Measurements from ENCODE around the gene DSCAML1. TPM values are rescaled to one million over a fixed set of nuclear protein-coding genes. Genes with fewer than 3 reads are reported as not detected.

DSCAML1 gene
- total RNA-seq, 1 experiment from 2014 or later = not detected

GRCh38 chr11:117841551-117842031, 44.6 kb upstream of the DSCAML1 start (continued):
- no peak for TF ChIP-seq ZFX (IDR thresholded peaks at IDR 0.05)
- TF ChIP-seq CBX3 (IDR thresholded peaks at IDR 0.05; ENCODE audit: low read depth) = no peak
- TF ChIP-seq MAX (IDR thresholded peaks at IDR 0.05) = no peak
- no peak for TF ChIP-seq POLR2AphosphoS5 (IDR thresholded peaks at IDR 0.05; ENCODE audit: low read depth, low read length)
- no peak for TF ChIP-seq CEBPB (IDR thresholded peaks at IDR 0.05; ENCODE audit: low read depth)

- no peak for ATAC-seq
- H3K9me2 ChIP-seq (ENCODE audit: insufficient read depth) = no peaks in the 10 kb centered on the region
- no peaks in the 10 kb centered on the region; a peak in 1 of 4 replicates for H3K4me1 ChIP-seq (ENCODE audit: control insufficient read depth in 1 of 2, insufficient read depth in 2 of 2, low read length in 2 of 2)
- no peaks in the 10 kb centered on the region for H3K9me3 ChIP-seq (ENCODE audit: control insufficient read depth in 1 of 2, insufficient read depth in 1 of 2, low read depth in 1 of 2, low read length in 2 of 2)
- H3K27ac ChIP-seq (ENCODE audit: low read depth, low read length) = no peak overlapping the region
- ChIA-PET POLR2A (no interaction called here), CTCF (interaction anchor here (7.2 kb wide), 1 partner anchor 106 kb away, joined by 143 read pairs; no protein-coding TSS in a partner anchor), RAD21 (ENCODE audit: low non-redundant PET in 1 of 2, low total read pairs in 2 of 2, uncharacterized antibody in 2 of 2, unreplicated experiment in 2 of 2) (no interaction called here)
- DNase-seq (ENCODE audit: low read depth, low spot score) = no peak
- H3K9ac ChIP-seq (ENCODE audit: low read length) = no peak overlapping the region
- H3K4me3 ChIP-seq (replicated peaks in 1 of 2; ENCODE audit: low read depth in 1 of 2, low read length in 2 of 2) = no peak overlapping the region
- H3K79me2 ChIP-seq (ENCODE audit: insufficient read depth, low read length) = no peaks in the 10 kb centered on the region
- no peak overlapping the region for H3K4me2 ChIP-seq (ENCODE audit: low read length)
- H3K36me3 ChIP-seq (ENCODE audit: control insufficient read depth in 1 of 2, insufficient read depth in 2 of 2, low read length in 2 of 2) = no peaks in the 10 kb centered on the region
- H4K20me1 ChIP-seq (ENCODE audit: insufficient read depth) = no peaks in the 10 kb centered on the region
- BruUV-seq (replicated peaks) = no TSS peak
- H3K27me3 ChIP-seq (ENCODE audit: insufficient read depth, low read length) = peaks cover 7% of the 10 kb centered on the region; the same call in 1 of the 2 replicates
- H2AFZ ChIP-seq (ENCODE audit: low read depth, low read length, poor library complexity, severe bottlenecking) = no peak overlapping the region
- intact Hi-C loops (cut with micrococcal nuclease) = no loop called here
- TF ChIP-seq SIN3A (IDR thresholded peaks at IDR 0.05; ENCODE audit: low read depth) (no peak), TCF7L2 (IDR thresholded peaks at IDR 0.05; ENCODE audit: borderline replicate concordance, extremely low read depth, insufficient read depth, insufficient read length) (no peak), EGR1 (IDR thresholded peaks at IDR 0.05; ENCODE audit: low read depth) (no peak), JUND (IDR thresholded peaks at IDR 0.05) (no peak), EZH2 (IDR thresholded peaks at IDR 0.05) (no peak), RAD21 (IDR thresholded peaks at IDR 0.05; ENCODE audit: low read depth) (no peak), MAX (IDR thresholded peaks at IDR 0.05) (no peak), CBX3 (IDR thresholded peaks at IDR 0.05; ENCODE audit: low read depth) (no peak), ZNF274 (IDR thresholded peaks at IDR 0.05; ENCODE audit: low read depth, low read length) (no peak), SP1 (IDR thresholded peaks at IDR 0.05; ENCODE audit: low read depth) (no peak), YY1 (IDR thresholded peaks at IDR 0.05; ENCODE audit: extremely low read depth, insufficient replicate concordance, low read depth, low read length) (no peak), ELF1 (IDR thresholded peaks at IDR 0.05; ENCODE audit: borderline replicate concordance, low read depth) (no peak)
- TF ChIP-seq, protein P1, sequence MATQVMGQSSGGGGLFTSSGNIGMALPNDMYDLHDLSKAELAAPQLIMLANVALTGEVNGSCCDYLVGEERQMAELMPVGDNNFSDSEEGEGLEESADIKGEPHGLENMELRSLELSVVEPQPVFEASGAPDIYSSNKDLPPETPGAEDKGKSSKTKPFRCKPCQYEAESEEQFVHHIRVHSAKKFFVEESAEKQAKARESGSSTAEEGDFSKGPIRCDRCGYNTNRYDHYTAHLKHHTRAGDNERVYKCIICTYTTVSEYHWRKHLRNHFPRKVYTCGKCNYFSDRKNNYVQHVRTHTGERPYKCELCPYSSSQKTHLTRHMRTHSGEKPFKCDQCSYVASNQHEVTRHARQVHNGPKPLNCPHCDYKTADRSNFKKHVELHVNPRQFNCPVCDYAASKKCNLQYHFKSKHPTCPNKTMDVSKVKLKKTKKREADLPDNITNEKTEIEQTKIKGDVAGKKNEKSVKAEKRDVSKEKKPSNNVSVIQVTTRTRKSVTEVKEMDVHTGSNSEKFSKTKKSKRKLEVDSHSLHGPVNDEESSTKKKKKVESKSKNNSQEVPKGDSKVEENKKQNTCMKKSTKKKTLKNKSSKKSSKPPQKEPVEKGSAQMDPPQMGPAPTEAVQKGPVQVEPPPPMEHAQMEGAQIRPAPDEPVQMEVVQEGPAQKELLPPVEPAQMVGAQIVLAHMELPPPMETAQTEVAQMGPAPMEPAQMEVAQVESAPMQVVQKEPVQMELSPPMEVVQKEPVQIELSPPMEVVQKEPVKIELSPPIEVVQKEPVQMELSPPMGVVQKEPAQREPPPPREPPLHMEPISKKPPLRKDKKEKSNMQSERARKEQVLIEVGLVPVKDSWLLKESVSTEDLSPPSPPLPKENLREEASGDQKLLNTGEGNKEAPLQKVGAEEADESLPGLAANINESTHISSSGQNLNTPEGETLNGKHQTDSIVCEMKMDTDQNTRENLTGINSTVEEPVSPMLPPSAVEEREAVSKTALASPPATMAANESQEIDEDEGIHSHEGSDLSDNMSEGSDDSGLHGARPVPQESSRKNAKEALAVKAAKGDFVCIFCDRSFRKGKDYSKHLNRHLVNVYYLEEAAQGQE (IDR thresholded peaks at IDR 0.05; ENCODE audit: low read depth) = no peak
- TF ChIP-seq, protein P2, sequence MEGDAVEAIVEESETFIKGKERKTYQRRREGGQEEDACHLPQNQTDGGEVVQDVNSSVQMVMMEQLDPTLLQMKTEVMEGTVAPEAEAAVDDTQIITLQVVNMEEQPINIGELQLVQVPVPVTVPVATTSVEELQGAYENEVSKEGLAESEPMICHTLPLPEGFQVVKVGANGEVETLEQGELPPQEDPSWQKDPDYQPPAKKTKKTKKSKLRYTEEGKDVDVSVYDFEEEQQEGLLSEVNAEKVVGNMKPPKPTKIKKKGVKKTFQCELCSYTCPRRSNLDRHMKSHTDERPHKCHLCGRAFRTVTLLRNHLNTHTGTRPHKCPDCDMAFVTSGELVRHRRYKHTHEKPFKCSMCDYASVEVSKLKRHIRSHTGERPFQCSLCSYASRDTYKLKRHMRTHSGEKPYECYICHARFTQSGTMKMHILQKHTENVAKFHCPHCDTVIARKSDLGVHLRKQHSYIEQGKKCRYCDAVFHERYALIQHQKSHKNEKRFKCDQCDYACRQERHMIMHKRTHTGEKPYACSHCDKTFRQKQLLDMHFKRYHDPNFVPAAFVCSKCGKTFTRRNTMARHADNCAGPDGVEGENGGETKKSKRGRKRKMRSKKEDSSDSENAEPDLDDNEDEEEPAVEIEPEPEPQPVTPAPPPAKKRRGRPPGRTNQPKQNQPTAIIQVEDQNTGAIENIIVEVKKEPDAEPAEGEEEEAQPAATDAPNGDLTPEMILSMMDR (IDR thresholded peaks at IDR 0.05 in 2 of 3, conservative IDR thresholded peaks at IDR 0.05 in 1 of 3; ENCODE audit: borderline replicate concordance in 1 of 3, insufficient read depth in 1 of 3, low read depth in 2 of 3, low read length in 2 of 3) = no peak
These were observed 44.0 kb upstream of the DSCAML1 start for GRCh38 chr11:117840881-117841550.

All from HCT116 (cell line).